HFF-Myc (cell line): Measurements from ENCODE around the gene DDX10.

Source experiments
- DNase-seq: peaks from one replicate; pipeline ENCODE4 v3.0.0-alpha.2; 2011; ENCODE audit warnings: low read depth; ENCODE audit errors: extremely low read depth
- H3K4me3 ChIP-seq: replicated peaks from 2 replicates; pipeline ENCODE4 v1.5.1; 2011; ENCODE audit warnings: low read depth, mild to moderate bottlenecking, control low read depth, low read length
- CTCF ChIP-seq: IDR thresholded peaks from 2 replicates; pipeline ENCODE4 v1.5.1; 2012; ENCODE audit warnings: mild to moderate bottlenecking, low read depth, low read length, control low read depth; ENCODE audit errors: missing control alignments

Gene DDX10

GRCh38 chr11:108873941-108874340 lies 209.1 kb downstream of the DDX10 start:
- DNase-seq: no peak
- H3K4me3 ChIP-seq: no peak overlapping the region
- TF ChIP-seq CTCF: no peak

DNA sequence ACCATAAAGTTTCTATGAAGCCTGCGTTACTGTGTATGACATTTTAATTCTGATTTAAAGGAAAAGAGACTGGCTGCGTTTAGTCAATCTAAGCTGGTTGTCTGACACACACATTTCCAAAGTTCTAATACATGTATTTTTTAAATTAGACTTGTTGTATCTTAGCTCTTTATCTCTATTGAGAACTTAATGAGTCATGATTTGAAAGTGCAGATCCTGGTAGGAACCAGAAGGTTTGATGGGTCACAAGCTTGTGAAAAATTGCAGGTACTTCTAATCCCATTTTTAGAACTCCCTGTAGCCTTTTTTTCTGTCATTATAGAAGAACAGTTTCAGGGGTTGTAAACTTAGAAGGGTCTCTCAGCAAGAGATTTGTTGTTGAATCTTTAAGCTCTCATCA lies 210.3 kb downstream of the DDX10 start:
- no peak for TF ChIP-seq CTCF
- H3K4me3 ChIP-seq: no peak overlapping the region
- no peak for DNase-seq

- no peak for DNase-seq
These were observed 212.3 kb downstream of the DDX10 start for GRCh38 chr11:108877178-108877577.

DNA sequence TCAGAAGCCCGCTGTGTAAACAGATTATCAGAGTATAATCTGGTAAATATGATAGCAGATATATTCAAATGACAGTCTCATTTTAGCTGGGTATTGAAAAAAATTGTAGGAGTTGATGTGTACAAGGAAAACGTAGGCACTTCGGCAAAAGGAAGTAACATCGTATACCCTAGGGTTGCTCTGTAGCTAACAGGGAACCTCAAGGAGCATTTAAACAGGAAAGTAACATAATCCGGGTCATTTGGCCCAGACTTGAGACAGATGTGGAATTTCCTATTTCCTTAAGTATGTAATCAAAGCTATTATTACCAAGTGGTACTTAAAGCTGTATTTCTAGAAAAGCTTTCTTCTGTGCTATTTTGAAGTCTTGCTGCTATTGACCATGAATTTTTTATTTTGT lies 215.6 kb downstream of the DDX10 start:
- H3K4me3 ChIP-seq: no peak overlapping the region
- peak; percentile 43 for DNase-seq
- no peak for TF ChIP-seq CTCF

More at GRCh38 chr11:108877178-108877577, 212.3 kb downstream of the DDX10 start:
- no peak for TF ChIP-seq CTCF
- no peak overlapping the region for H3K4me3 ChIP-seq

- DNase-seq: no peak
- no peak overlapping the region for H3K4me3 ChIP-seq
- TF ChIP-seq CTCF: no peak
These were observed 216.3 kb downstream of the DDX10 start for GRCh38 chr11:108881131-108881530.

- no peak for DNase-seq
- TF ChIP-seq CTCF: no peak
- H3K4me3 ChIP-seq: no peak overlapping the region
These were observed 217.5 kb downstream of the DDX10 start for GRCh38 chr11:108882211-108882831.
